HepG2 (cell line): ENCODE results near the gene ZCCHC3. TPM values are rescaled to one million over a fixed set of nuclear protein-coding genes. Genes with fewer than 3 reads are reported as not detected.

Experiments
- ATF7 ChIP-seq, 2 experiments: fragments of 450-650 bp in 1 of 2; sonication (generic) in 1 of 2; formaldehyde crosslinking in 1 of 2; IDR thresholded peaks; 2 replicates each; pipeline versions ENCODE4 v1.4.0 to v1.6.1; 2016 to 2020; ENCODE audit warnings: antibody characterized with exemption in 1 of 2, mild to moderate bottlenecking in 1 of 2, missing genetic modification reagents in 1 of 2
- FOXK2 ChIP-seq: fragments of 450-650 bp; IDR thresholded peaks from 2 replicates; pipeline ENCODE4 v1.6.1; 2016
- FOXM1 ChIP-seq: sonication (generic); formaldehyde crosslinking; IDR thresholded peaks from 2 replicates; pipeline ENCODE4 v1.5.0; 2020; ENCODE audit warnings: missing genetic modification reagents
- GTF3A ChIP-seq: sonication (generic); formaldehyde crosslinking; conservative IDR thresholded peaks from 2 replicates; pipeline ENCODE4 v1.4.0; 2020; ENCODE audit warnings: mild to moderate bottlenecking, missing genetic modification reagents
- GZF1 ChIP-seq: sonication (generic); formaldehyde crosslinking; IDR thresholded peaks from 2 replicates; pipeline ENCODE4 v1.5.1; 2020; ENCODE audit warnings: mild to moderate bottlenecking, missing genetic modification reagents
- KDM1A ChIP-seq: IDR thresholded peaks from 2 replicates; pipeline ENCODE4 v1.6.1; 2016; ENCODE audit warnings: missing compliant biosample characterization
- POLR2A ChIP-seq, 2 experiments: IDR thresholded peaks; 2 replicates each; pipeline ENCODE4 v1.6.1; 2011; ENCODE audit warnings: low read depth in 2 of 2, low read length in 2 of 2, mild to moderate bottlenecking in 1 of 2, moderate library complexity in 1 of 2; ENCODE audit not compliant: insufficient read depth in 1 of 2
- SIX1 ChIP-seq: sonication (generic); formaldehyde crosslinking; IDR thresholded peaks from 2 replicates; pipeline ENCODE4 v1.4.0; 2020; ENCODE audit warnings: missing genetic modification reagents, borderline replicate concordance
- TOPORS ChIP-seq: sonication (generic); formaldehyde crosslinking; IDR thresholded peaks from 2 replicates; pipeline ENCODE4 v1.8.0; 2023; ENCODE audit warnings: mild to moderate bottlenecking, missing genetic modification reagents
- WIZ ChIP-seq: sonication (generic); formaldehyde crosslinking; IDR thresholded peaks from 2 replicates; pipeline ENCODE4 v1.5.1; 2020; ENCODE audit warnings: mild to moderate bottlenecking, missing genetic modification reagents
- ZNF180 ChIP-seq: sonication (generic); formaldehyde crosslinking; IDR thresholded peaks from 2 replicates; pipeline ENCODE4 v1.4.0; 2020; ENCODE audit warnings: low read depth, missing genetic modification reagents, borderline replicate concordance
- ZNF773 ChIP-seq: sonication (generic); formaldehyde crosslinking; IDR thresholded peaks from 2 replicates; pipeline ENCODE4 v1.4.0; 2020; ENCODE audit warnings: missing genetic modification reagents, borderline replicate concordance
- ZNF816 ChIP-seq: sonication (generic); formaldehyde crosslinking; IDR thresholded peaks from 2 replicates; pipeline ENCODE4 v1.8.0; 2022; ENCODE audit warnings: missing genetic modification reagents, mild to moderate bottlenecking, borderline replicate concordance
- polyA plus RNA-seq, 8 experiments: library from polyadenylated mRNA; depleted of rRNA in 3 of 8; stranded (reverse) in 7 of 8; unstranded in 1 of 8; fragments of >200 nt; fragmentation: Illumina TruSeq in 4 of 8; extraction: Trizol in 4 of 8; gene quantifications; 2 replicates each; pipeline versions ENCODE4 v1.2.1 to v1.2.3, GENCODE V29; 2011 to 2016; ENCODE audit warnings: low read depth in 4 of 8, missing spikeins in 1 of 8, mixed read lengths in 1 of 8; ENCODE audit not compliant: insufficient read depth in 1 of 8
- total RNA-seq, 5 experiments: library from RNA; depleted of rRNA; stranded (reverse); fragments of >200 nt; fragmentation: Illumina TruSeq; extraction: Trizol; gene quantifications; 2 replicates each; pipeline ENCODE4 v1.2.3, GENCODE V29; 2016; ENCODE audit warnings: low read depth in 1 of 5
- TF ChIP-seq, protein P1 (sequence below): IDR thresholded peaks from 2 replicates; pipeline ENCODE4 v1.6.1; 2018; ENCODE audit warnings: missing genetic modification reagents, mild to moderate bottlenecking, missing compliant biosample characterization
- TF ChIP-seq, protein P2 (sequence below): sonication (generic); formaldehyde crosslinking; IDR thresholded peaks from 2 replicates; pipeline ENCODE4 v1.9.0; 2021; ENCODE audit warnings: missing genetic modification reagents, borderline replicate concordance
- TF ChIP-seq, protein P3 (sequence below): sonication (generic); formaldehyde crosslinking; IDR thresholded peaks from 2 replicates; pipeline ENCODE4 v1.5.1; 2020; ENCODE audit warnings: mild to moderate bottlenecking, missing genetic modification reagents, moderate library complexity

ZCCHC3 gene
- total and polyA plus RNA-seq, 2 of the 13 experiments (the other 11 are each of a cell fraction or from before 2014, with no cell fraction given), result 46.6 to 63.0 TPM

- no peak; the same call in 1 of the 2 replicates for TF ChIP-seq SIX1 (CRISPR knock-in tag)
- TF ChIP-seq GZF1 (CRISPR knock-in tag), result peak; percentile 91
- TF ChIP-seq TOPORS (CRISPR knock-in tag), result peak; percentile 97
- TF ChIP-seq WIZ (CRISPR knock-in tag), result peak; percentile 93
- TF ChIP-seq, protein P1, sequence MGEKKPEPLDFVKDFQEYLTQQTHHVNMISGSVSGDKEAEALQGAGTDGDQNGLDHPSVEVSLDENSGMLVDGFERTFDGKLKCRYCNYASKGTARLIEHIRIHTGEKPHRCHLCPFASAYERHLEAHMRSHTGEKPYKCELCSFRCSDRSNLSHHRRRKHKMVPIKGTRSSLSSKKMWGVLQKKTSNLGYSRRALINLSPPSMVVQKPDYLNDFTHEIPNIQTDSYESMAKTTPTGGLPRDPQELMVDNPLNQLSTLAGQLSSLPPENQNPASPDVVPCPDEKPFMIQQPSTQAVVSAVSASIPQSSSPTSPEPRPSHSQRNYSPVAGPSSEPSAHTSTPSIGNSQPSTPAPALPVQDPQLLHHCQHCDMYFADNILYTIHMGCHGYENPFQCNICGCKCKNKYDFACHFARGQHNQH (CRISPR knock-in tag), result peak; percentile 92
- peak; percentile 79 to 80 for TF ChIP-seq POLR2A (IDR thresholded peaks at IDR 0.05; ENCODE audit: insufficient read depth in 1 of 2, low read depth in 2 of 2, low read length in 2 of 2)
- TF ChIP-seq KDM1A, result no peak
- TF ChIP-seq, protein P2, sequence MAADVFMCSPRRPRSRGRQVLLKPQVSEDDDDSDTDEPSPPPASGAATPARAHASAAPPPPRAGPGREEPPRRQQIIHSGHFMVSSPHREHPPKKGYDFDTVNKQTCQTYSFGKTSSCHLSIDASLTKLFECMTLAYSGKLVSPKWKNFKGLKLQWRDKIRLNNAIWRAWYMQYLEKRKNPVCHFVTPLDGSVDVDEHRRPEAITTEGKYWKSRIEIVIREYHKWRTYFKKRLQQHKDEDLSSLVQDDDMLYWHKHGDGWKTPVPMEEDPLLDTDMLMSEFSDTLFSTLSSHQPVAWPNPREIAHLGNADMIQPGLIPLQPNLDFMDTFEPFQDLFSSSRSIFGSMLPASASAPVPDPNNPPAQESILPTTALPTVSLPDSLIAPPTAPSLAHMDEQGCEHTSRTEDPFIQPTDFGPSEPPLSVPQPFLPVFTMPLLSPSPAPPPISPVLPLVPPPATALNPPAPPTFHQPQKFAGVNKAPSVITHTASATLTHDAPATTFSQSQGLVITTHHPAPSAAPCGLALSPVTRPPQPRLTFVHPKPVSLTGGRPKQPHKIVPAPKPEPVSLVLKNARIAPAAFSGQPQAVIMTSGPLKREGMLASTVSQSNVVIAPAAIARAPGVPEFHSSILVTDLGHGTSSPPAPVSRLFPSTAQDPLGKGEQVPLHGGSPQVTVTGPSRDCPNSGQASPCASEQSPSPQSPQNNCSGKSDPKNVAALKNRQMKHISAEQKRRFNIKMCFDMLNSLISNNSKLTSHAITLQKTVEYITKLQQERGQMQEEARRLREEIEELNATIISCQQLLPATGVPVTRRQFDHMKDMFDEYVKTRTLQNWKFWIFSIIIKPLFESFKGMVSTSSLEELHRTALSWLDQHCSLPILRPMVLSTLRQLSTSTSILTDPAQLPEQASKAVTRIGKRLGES (CRISPR knock-in tag), result peak; percentile 83; the same call in 1 of the 2 replicates
- peak; percentile 91; the same call in 1 of the 2 replicates for TF ChIP-seq ZNF816 (CRISPR knock-in tag)
- TF ChIP-seq ATF7 (IDR thresholded peaks at IDR 0.05), result no peak
- peak; percentile 83 for TF ChIP-seq ATF7 (CRISPR knock-in tag; IDR thresholded peaks at IDR 0.05)
- TF ChIP-seq ZNF773 (CRISPR knock-in tag), result no peak
- TF ChIP-seq, protein P3, sequence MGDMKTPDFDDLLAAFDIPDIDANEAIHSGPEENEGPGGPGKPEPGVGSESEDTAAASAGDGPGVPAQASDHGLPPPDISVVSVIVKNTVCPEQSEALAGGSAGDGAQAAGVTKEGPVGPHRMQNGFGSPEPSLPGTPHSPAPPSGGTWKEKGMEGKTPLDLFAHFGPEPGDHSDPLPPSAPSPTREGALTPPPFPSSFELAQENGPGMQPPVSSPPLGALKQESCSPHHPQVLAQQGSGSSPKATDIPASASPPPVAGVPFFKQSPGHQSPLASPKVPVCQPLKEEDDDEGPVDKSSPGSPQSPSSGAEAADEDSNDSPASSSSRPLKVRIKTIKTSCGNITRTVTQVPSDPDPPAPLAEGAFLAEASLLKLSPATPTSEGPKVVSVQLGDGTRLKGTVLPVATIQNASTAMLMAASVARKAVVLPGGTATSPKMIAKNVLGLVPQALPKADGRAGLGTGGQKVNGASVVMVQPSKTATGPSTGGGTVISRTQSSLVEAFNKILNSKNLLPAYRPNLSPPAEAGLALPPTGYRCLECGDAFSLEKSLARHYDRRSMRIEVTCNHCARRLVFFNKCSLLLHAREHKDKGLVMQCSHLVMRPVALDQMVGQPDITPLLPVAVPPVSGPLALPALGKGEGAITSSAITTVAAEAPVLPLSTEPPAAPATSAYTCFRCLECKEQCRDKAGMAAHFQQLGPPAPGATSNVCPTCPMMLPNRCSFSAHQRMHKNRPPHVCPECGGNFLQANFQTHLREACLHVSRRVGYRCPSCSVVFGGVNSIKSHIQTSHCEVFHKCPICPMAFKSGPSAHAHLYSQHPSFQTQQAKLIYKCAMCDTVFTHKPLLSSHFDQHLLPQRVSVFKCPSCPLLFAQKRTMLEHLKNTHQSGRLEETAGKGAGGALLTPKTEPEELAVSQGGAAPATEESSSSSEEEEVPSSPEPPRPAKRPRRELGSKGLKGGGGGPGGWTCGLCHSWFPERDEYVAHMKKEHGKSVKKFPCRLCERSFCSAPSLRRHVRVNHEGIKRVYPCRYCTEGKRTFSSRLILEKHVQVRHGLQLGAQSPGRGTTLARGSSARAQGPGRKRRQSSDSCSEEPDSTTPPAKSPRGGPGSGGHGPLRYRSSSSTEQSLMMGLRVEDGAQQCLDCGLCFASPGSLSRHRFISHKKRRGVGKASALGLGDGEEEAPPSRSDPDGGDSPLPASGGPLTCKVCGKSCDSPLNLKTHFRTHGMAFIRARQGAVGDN (CRISPR knock-in tag), result peak; percentile 99
- TF ChIP-seq GTF3A (CRISPR knock-in tag), result no peak
- 0 out of 2 replicates have a peak, but pooled peaks have one; percentile 4 for TF ChIP-seq FOXK2
- no peak; the same call in 1 of the 2 replicates for TF ChIP-seq ZNF180
- 0 out of 2 replicates have a peak, but pooled peaks have one; percentile 50 for TF ChIP-seq FOXM1
Observed at GRCh38 chr20:266596-267562, 30.5 kb upstream of the ZCCHC3 start (continued).
